ENCODE measurements around the gene FNIP2.

FNIP2 gene

GRCh38 chr4:158810487-158811215 lies 41.8 kb downstream of the FNIP2 start:
- H3K27ac ChIP-seq = no peak overlapping the region
- TF ChIP-seq CTCF (IDR thresholded peaks at IDR 0.05) = no peak
- TF ChIP-seq ZFX (IDR thresholded peaks at IDR 0.05; ENCODE audit: borderline replicate concordance) = no peak

- no peak overlapping the region for H3K27ac ChIP-seq
Measured at GRCh38 chr4:158811216-158811540, 42.4 kb downstream of the FNIP2 start.

GRCh38 chr4:158811704-158812103 lies 42.9 kb downstream of the FNIP2 start:
- TF ChIP-seq ZFX (IDR thresholded peaks at IDR 0.05; ENCODE audit: borderline replicate concordance) (no peak), CTCF (IDR thresholded peaks at IDR 0.05) (no peak)
- H3K27ac ChIP-seq = no peak overlapping the region

More at GRCh38 chr4:158811216-158811540, 42.4 kb downstream of the FNIP2 start:
- TF ChIP-seq CTCF (IDR thresholded peaks at IDR 0.05) (no peak), ZFX (IDR thresholded peaks at IDR 0.05; ENCODE audit: borderline replicate concordance) (no peak)

GRCh38 chr4:158812133-158812532 lies 43.3 kb downstream of the FNIP2 start:
- no peak overlapping the region for H3K27ac ChIP-seq
- TF ChIP-seq CTCF (IDR thresholded peaks at IDR 0.05) = no peak
- no peak for TF ChIP-seq ZFX (IDR thresholded peaks at IDR 0.05; ENCODE audit: borderline replicate concordance)

GRCh38 chr4:158812543-158812942 lies 43.7 kb downstream of the FNIP2 start:
- H3K27ac ChIP-seq = no peak overlapping the region
- no peak for TF ChIP-seq ZFX (IDR thresholded peaks at IDR 0.05; ENCODE audit: borderline replicate concordance)
- no peak for TF ChIP-seq CTCF (IDR thresholded peaks at IDR 0.05)

- H3K27ac ChIP-seq = no peak overlapping the region
- TF ChIP-seq ZFX (IDR thresholded peaks at IDR 0.05; ENCODE audit: borderline replicate concordance) = no peak
- TF ChIP-seq CTCF (IDR thresholded peaks at IDR 0.05) = no peak
Measured at GRCh38 chr4:158813113-158813512, 44.3 kb downstream of the FNIP2 start.

GRCh38 chr4:158814207-158814606 lies 45.4 kb downstream of the FNIP2 start:
- no peak overlapping the region for H3K27ac ChIP-seq
- TF ChIP-seq CTCF (IDR thresholded peaks at IDR 0.05) = no peak
- no peak for TF ChIP-seq ZFX (IDR thresholded peaks at IDR 0.05; ENCODE audit: borderline replicate concordance)
